Suprapubic skin (tissue), 4 donors: Measurements from ENCODE around the gene BTN2A1. TPM values are rescaled to one million over a fixed set of nuclear protein-coding genes. Genes with fewer than 3 reads are reported as not detected.

ENCODE experiments used
- DNase-seq, 2 donors: peaks; one replicate each; pipeline ENCODE4 v3.0.0-alpha.2; 2019; ENCODE audit warnings: low spot score in 2 of 2
- H3K27ac ChIP-seq: fragments of 200-600 bp; sonication (generic); one replicate; pipeline ENCODE4 v1.5.1; 2019
- H3K27me3 ChIP-seq: fragments of 200-600 bp; sonication (generic); one replicate; pipeline ENCODE4 v1.5.1; 2019
- H3K36me3 ChIP-seq: fragments of 200-600 bp; sonication (generic); one replicate; pipeline ENCODE4 v1.5.1; 2019
- H3K4me1 ChIP-seq: fragments of 200-600 bp; sonication (generic); one replicate; pipeline ENCODE4 v1.5.1; 2019
- H3K4me3 ChIP-seq: fragments of 200-600 bp; sonication (generic); one replicate; pipeline ENCODE4 v1.5.1; 2019; ENCODE audit warnings: mild to moderate bottlenecking
- H3K9me3 ChIP-seq: fragments of 200-600 bp; sonication (generic); one replicate; pipeline ENCODE4 v1.5.1; 2019
- CTCF ChIP-seq, 2 donors: fragments of 200-600 bp in 1 of 2; fragments of 450-650 bp in 1 of 2; sonication (generic) in 1 of 2; IDR thresholded peaks; one replicate each; pipeline ENCODE4 v1.5.1; 2016 to 2019; ENCODE audit warnings: antibody characterized with exemption in 2 of 2, mild to moderate bottlenecking in 1 of 2, moderate library complexity in 1 of 2
- EP300 ChIP-seq: sonication (generic); formaldehyde crosslinking; IDR thresholded peaks from one replicate; pipeline ENCODE4 v1.6.1; 2017; ENCODE audit warnings: antibody characterized with exemption
- POLR2A ChIP-seq, 2 donors: fragments of 450-650 bp; IDR thresholded peaks; one replicate each; pipeline ENCODE4 v1.6.1; 2017; ENCODE audit warnings: antibody characterized with exemption in 2 of 2, mild to moderate bottlenecking in 2 of 2, moderate library complexity in 2 of 2
- POLR2AphosphoS5 ChIP-seq, 3 donors: sonication (generic); formaldehyde crosslinking; IDR thresholded peaks; one replicate each; pipeline ENCODE4 v1.6.1; 2017; ENCODE audit warnings: antibody characterized with exemption in 3 of 3
- WGBS: methylation state at CpG from one replicate; pipeline ENCODE4 v1.1.5; 2018; 5-methylcytosine and 5-hydroxymethylcytosine counted together
- total RNA-seq, 4 donors: library from RNA; depleted of rRNA; stranded (reverse); fragments of >200 nt; gene quantifications; one replicate each; pipeline ENCODE4 v1.1.0, GENCODE V29; 2016

Gene BTN2A1
- total RNA-seq, 4 donors from 2014 or later = 9.1 to 31.9 (median 12.9) TPM

- DNase-seq = no peak
- TF ChIP-seq POLR2AphosphoS5 (IDR thresholded peaks at IDR 0.05) = no peak
- no peak for TF ChIP-seq CTCF (IDR thresholded peaks at IDR 0.05)
- TF ChIP-seq EP300 = no peak
- TF ChIP-seq POLR2A (IDR thresholded peaks at IDR 0.05) = no peak
- H3K4me3 ChIP-seq = no peak overlapping the region
- 75% methylated on average over 2 of the region's 2 CpGs for WGBS
- no peaks in the 10 kb centered on the region for H3K9me3 ChIP-seq
- no peaks in the 10 kb centered on the region for H3K27me3 ChIP-seq
- H3K27ac ChIP-seq = no peak overlapping the region
- H3K36me3 ChIP-seq = peaks cover 57% of the 10 kb centered on the region
- H3K4me1 ChIP-seq = peaks cover 5% of the 10 kb centered on the region
Measured at GRCh38 chr6:26468829-26469228, 11.1 kb downstream of the BTN2A1 start.

GRCh38 chr6:26470643-26471042 lies 12.9 kb downstream of the BTN2A1 start:
- DNase-seq = no peak
- TF ChIP-seq CTCF (IDR thresholded peaks at IDR 0.05) = no peak
- no peak for TF ChIP-seq EP300
- no peak for TF ChIP-seq POLR2AphosphoS5 (IDR thresholded peaks at IDR 0.05)
- TF ChIP-seq POLR2A (IDR thresholded peaks at IDR 0.05) = no peak
- Histone ChIP-seq H3K36me3 (peaks cover 39% of the 10 kb centered on the region), H3K27ac (no peak overlapping the region), H3K27me3 (no peaks in the 10 kb centered on the region), H3K9me3 (no peaks in the 10 kb centered on the region), H3K4me1 (peaks cover 18% of the 10 kb centered on the region), H3K4me3 (no peak overlapping the region)
- WGBS = 83% methylated on average over 4 of the region's 4 CpGs

GRCh38 chr6:26471970-26472369 lies 14.2 kb downstream of the BTN2A1 start:
- peaks cover 26% of the 10 kb centered on the region for H3K36me3 ChIP-seq
- H3K9me3 ChIP-seq = no peaks in the 10 kb centered on the region
- no peak for DNase-seq
- H3K27ac ChIP-seq = no peak overlapping the region
- TF ChIP-seq EP300 = no peak
- TF ChIP-seq CTCF (IDR thresholded peaks at IDR 0.05) = no peak
- no peak for TF ChIP-seq POLR2A (IDR thresholded peaks at IDR 0.05)
- no peak for TF ChIP-seq POLR2AphosphoS5 (IDR thresholded peaks at IDR 0.05)
- H3K27me3 ChIP-seq = no peaks in the 10 kb centered on the region
- H3K4me1 ChIP-seq = peaks cover 18% of the 10 kb centered on the region
- H3K4me3 ChIP-seq = no peak overlapping the region

DNA sequence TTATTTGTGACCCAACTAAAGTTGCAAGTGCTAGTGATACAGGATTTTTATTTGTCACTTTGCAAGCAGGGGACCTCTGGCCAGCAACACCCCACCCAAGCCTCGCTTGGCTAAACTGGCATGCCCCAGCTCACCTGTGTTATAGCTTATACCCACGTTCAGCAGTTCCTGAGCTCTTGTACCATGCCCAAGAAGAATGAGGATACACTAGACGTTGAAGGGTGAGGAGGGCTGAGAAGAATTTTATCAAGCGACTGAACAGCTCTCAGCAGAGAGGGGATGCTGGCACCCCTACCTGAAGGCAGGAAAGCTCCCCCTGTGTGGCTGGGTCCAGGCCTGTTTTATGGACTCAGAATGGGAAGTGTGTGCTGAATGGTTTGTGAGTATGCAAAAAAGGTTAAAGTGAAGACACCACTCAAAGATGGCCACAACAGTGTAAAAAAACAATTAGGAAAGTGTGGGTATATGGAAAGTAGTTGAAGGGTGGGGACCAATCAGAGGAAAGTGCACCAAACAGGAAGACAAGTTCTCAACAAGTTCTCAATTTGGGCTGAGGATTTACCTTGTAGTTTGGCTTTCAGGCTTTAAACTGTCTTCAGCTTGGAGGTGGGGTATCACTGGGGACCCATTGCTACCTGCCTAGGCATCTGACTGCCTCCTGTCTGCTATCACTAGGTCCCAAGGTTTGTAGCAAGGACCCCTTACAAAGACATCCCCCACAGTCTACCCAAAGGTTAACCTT lies 15.0 kb downstream of the BTN2A1 start:
- Histone ChIP-seq H3K9me3 (no peaks in the 10 kb centered on the region), H3K27ac (peak overlapping the region; percentile 69), H3K27me3 (no peaks in the 10 kb centered on the region), H3K4me3 (no peak overlapping the region), H3K36me3 (peaks cover 18% of the 10 kb centered on the region), H3K4me1 (peaks cover 18% of the 10 kb centered on the region)
- no peak for DNase-seq
- 93% methylated on average over 4 of the region's 4 CpGs for WGBS
- TF ChIP-seq POLR2A (IDR thresholded peaks at IDR 0.05) = no peak
- no peak for TF ChIP-seq EP300
- no peak for TF ChIP-seq POLR2AphosphoS5 (IDR thresholded peaks at IDR 0.05)
- TF ChIP-seq CTCF (IDR thresholded peaks at IDR 0.05) = no peak

DNA sequence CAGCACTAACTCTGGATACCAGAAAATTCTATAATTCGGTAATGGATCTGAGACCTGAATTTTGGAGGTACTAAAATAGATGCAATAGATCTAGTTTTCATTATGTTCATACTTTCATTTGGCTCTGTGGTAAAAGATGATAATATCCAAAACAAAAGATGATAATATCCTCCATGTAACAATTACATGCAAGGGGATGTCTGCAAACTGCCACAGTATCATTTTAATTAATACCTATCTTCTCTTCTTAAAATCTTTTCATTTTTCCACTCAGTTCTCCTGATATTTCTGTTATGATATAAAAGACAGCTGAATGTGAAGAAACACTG lies 15.6 kb downstream of the BTN2A1 start:
- TF ChIP-seq POLR2AphosphoS5 (IDR thresholded peaks at IDR 0.05) = no peak
- no peak for TF ChIP-seq POLR2A (IDR thresholded peaks at IDR 0.05)
- no peak for TF ChIP-seq EP300
- TF ChIP-seq CTCF (IDR thresholded peaks at IDR 0.05) = no peak
- peaks cover 18% of the 10 kb centered on the region for H3K4me1 ChIP-seq
- H3K9me3 ChIP-seq = no peaks in the 10 kb centered on the region
- DNase-seq = no peak
- WGBS = 71% methylated on average over 1 of the region's 1 CpG
- no peaks in the 10 kb centered on the region for H3K27me3 ChIP-seq
- H3K36me3 ChIP-seq = peaks cover 12% of the 10 kb centered on the region
- peak overlapping the region; percentile 69 for H3K27ac ChIP-seq
- peak overlapping the region; percentile 42 for H3K4me3 ChIP-seq
